HepG2 (cell line): ENCODE data around the gene CLN6. TPM values are rescaled to one million over a fixed set of nuclear protein-coding genes. Genes with fewer than 3 reads are reported as not detected.

Experiments used
- DNMT1 ChIP-seq: sonication (generic); formaldehyde crosslinking; IDR thresholded peaks from 2 replicates; pipeline ENCODE4 v1.5.1; 2020; ENCODE audit warnings: mild to moderate bottlenecking, missing genetic modification reagents
- ESRRA ChIP-seq: sonication (generic); formaldehyde crosslinking; IDR thresholded peaks from 2 replicates; pipeline ENCODE4 v1.5.1; 2020; ENCODE audit warnings: mild to moderate bottlenecking, low read depth, missing genetic modification reagents
- ETV6 ChIP-seq: sonication (generic); formaldehyde crosslinking; conservative IDR thresholded peaks from 2 replicates; pipeline ENCODE4 v1.4.0; 2020; ENCODE audit warnings: missing genetic modification reagents
- GABPB1 ChIP-seq: IDR thresholded peaks from 2 replicates; pipeline ENCODE4 v1.6.1; 2016; ENCODE audit warnings: mild to moderate bottlenecking, missing genetic modification reagents, moderate library complexity, missing compliant biosample characterization
- HDAC6 ChIP-seq: fragments of 200-600 bp; sonication (generic); IDR thresholded peaks from 2 replicates; pipeline ENCODE4 v1.7.0; 2017; ENCODE audit warnings: mild to moderate bottlenecking, antibody characterized with exemption, low read length, low read depth
- SMC3 ChIP-seq: IDR thresholded peaks from 2 replicates; pipeline ENCODE4 v1.6.1; 2011; ENCODE audit warnings: low read length, improper control_type of control experiment
- TP53 ChIP-seq: sonication (generic); formaldehyde crosslinking; conservative IDR thresholded peaks from 2 replicates; pipeline ENCODE4 v1.4.0; 2020; ENCODE audit warnings: missing genetic modification reagents
- XRCC5 ChIP-seq: fragments of 200-400 bp; formaldehyde crosslinking; optimal IDR thresholded peaks from 2 replicates; pipeline ENCODE3; 2017; ENCODE audit warnings: mild to moderate bottlenecking, low read length
- ZBTB33 ChIP-seq: sonication (generic); formaldehyde crosslinking; IDR thresholded peaks from 2 replicates; pipeline ENCODE4 v1.4.0; 2020; ENCODE audit warnings: missing genetic modification reagents
- ZMYM4 ChIP-seq: sonication (generic); formaldehyde crosslinking; IDR thresholded peaks from 2 replicates; pipeline ENCODE4 v1.8.1; 2023; ENCODE audit warnings: mild to moderate bottlenecking, missing genetic modification reagents
- ZNF281 ChIP-seq: sonication (generic); formaldehyde crosslinking; IDR thresholded peaks from 2 replicates; pipeline ENCODE4 v1.4.0; 2020; ENCODE audit warnings: missing genetic modification reagents, borderline replicate concordance
- ZXDC ChIP-seq: sonication (generic); formaldehyde crosslinking; IDR thresholded peaks from 2 replicates; pipeline ENCODE4 v1.5.0; 2020; ENCODE audit warnings: mild to moderate bottlenecking, missing genetic modification reagents
- polyA plus RNA-seq, 8 experiments: library from polyadenylated mRNA; depleted of rRNA in 3 of 8; stranded (reverse) in 7 of 8; unstranded in 1 of 8; fragments of >200 nt; fragmentation: Illumina TruSeq in 4 of 8; extraction: Trizol in 4 of 8; gene quantifications; 2 replicates each; pipeline versions ENCODE4 v1.2.1 to v1.2.3, GENCODE V29; 2011 to 2016; ENCODE audit warnings: low read depth in 4 of 8, missing spikeins in 1 of 8, mixed read lengths in 1 of 8; ENCODE audit not compliant: insufficient read depth in 1 of 8
- total RNA-seq, 5 experiments: library from RNA; depleted of rRNA; stranded (reverse); fragments of >200 nt; fragmentation: Illumina TruSeq; extraction: Trizol; gene quantifications; 2 replicates each; pipeline ENCODE4 v1.2.3, GENCODE V29; 2016; ENCODE audit warnings: low read depth in 1 of 5
- TF ChIP-seq, protein P1 (sequence below): sonication (generic); formaldehyde crosslinking; IDR thresholded peaks from 2 replicates; pipeline ENCODE4 v1.5.1; 2020; ENCODE audit warnings: mild to moderate bottlenecking, missing genetic modification reagents, moderate library complexity
- TF ChIP-seq, protein P2 (sequence below): sonication (generic); formaldehyde crosslinking; IDR thresholded peaks from 2 replicates; pipeline ENCODE4 v1.4.0; 2020; ENCODE audit warnings: missing genetic modification reagents

Gene CLN6
- total and polyA plus RNA-seq, 2 of the 13 experiments (the other 11 are each of a cell fraction or from before 2014, with no cell fraction given) = 24.9 to 27.1 TPM

- TF ChIP-seq, protein P1, sequence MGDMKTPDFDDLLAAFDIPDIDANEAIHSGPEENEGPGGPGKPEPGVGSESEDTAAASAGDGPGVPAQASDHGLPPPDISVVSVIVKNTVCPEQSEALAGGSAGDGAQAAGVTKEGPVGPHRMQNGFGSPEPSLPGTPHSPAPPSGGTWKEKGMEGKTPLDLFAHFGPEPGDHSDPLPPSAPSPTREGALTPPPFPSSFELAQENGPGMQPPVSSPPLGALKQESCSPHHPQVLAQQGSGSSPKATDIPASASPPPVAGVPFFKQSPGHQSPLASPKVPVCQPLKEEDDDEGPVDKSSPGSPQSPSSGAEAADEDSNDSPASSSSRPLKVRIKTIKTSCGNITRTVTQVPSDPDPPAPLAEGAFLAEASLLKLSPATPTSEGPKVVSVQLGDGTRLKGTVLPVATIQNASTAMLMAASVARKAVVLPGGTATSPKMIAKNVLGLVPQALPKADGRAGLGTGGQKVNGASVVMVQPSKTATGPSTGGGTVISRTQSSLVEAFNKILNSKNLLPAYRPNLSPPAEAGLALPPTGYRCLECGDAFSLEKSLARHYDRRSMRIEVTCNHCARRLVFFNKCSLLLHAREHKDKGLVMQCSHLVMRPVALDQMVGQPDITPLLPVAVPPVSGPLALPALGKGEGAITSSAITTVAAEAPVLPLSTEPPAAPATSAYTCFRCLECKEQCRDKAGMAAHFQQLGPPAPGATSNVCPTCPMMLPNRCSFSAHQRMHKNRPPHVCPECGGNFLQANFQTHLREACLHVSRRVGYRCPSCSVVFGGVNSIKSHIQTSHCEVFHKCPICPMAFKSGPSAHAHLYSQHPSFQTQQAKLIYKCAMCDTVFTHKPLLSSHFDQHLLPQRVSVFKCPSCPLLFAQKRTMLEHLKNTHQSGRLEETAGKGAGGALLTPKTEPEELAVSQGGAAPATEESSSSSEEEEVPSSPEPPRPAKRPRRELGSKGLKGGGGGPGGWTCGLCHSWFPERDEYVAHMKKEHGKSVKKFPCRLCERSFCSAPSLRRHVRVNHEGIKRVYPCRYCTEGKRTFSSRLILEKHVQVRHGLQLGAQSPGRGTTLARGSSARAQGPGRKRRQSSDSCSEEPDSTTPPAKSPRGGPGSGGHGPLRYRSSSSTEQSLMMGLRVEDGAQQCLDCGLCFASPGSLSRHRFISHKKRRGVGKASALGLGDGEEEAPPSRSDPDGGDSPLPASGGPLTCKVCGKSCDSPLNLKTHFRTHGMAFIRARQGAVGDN (CRISPR knock-in tag) = peak; percentile 57
- TF ChIP-seq DNMT1 = no peak
- peak; percentile 99 for TF ChIP-seq ZBTB33 (CRISPR knock-in tag)
- no peak for TF ChIP-seq ZXDC (CRISPR knock-in tag)
- no peak for TF ChIP-seq ESRRA (CRISPR knock-in tag)
- peak; percentile 19; the same call in 1 of the 2 replicates for TF ChIP-seq SMC3
- TF ChIP-seq ZNF281 (CRISPR knock-in tag) = peak; percentile 73; the same call in 1 of the 2 replicates
- TF ChIP-seq GABPB1 (CRISPR knock-in tag) = peak; percentile 43; the same call in 1 of the 2 replicates
- TF ChIP-seq TP53 (CRISPR knock-in tag) = no peak
- TF ChIP-seq HDAC6 = no peak
- TF ChIP-seq ETV6 (CRISPR knock-in tag) = no peak
- TF ChIP-seq, protein P2, sequence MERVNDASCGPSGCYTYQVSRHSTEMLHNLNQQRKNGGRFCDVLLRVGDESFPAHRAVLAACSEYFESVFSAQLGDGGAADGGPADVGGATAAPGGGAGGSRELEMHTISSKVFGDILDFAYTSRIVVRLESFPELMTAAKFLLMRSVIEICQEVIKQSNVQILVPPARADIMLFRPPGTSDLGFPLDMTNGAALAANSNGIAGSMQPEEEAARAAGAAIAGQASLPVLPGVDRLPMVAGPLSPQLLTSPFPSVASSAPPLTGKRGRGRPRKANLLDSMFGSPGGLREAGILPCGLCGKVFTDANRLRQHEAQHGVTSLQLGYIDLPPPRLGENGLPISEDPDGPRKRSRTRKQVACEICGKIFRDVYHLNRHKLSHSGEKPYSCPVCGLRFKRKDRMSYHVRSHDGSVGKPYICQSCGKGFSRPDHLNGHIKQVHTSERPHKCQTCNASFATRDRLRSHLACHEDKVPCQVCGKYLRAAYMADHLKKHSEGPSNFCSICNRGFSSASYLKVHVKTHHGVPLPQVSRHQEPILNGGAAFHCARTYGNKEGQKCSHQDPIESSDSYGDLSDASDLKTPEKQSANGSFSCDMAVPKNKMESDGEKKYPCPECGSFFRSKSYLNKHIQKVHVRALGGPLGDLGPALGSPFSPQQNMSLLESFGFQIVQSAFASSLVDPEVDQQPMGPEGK = peak; percentile 83
- 0 out of 2 replicates have a peak, but pooled peaks have one; percentile 31 for TF ChIP-seq ZMYM4 (CRISPR knock-in tag)
- peak; percentile 26 for TF ChIP-seq XRCC5
Measured at GRCh38 chr15:68210821-68211655, 18.5 kb downstream of the CLN6 start (continued).
